ENCODE measurements around the gene PLEKHJ1.
"Not testable (repeated sequence)": the region's sequence is repeated elsewhere in the genome, so short reads cannot be mapped to it uniquely, and the experiment has no call there.

DNA sequence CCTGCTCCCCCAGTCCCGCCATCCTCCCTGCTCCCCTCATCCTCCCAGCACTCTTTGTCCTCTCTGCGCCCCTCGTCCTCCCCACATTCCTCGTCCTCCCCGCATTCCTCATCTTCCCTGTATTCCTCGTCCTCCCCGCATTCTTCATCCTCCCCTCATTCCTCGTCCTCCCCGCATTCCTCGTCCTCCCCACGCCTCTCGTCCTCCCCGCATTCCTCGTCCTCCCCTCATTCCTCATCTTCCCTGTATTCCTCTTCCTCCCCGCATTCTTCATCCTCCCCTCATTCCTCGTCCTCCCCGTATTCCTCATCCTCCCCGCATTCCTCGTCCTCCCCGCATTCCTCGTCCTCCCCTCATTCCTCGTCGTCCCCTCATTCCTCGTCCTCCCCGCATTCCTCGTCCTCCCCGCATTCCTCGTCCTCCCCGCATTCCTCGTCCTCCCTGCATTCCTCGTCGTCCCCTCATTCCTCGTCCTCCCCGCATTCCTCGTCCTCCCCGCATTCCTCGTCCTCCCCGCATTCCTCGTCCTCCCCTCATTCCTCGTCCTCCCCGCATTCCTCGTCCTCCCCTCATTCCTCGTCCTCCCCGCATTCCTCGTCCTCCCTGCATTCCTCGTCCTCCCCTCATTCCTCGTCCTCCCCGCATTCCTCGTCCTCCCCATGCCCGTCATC, 35.4 kb downstream of the PLEKHJ1 start:
- TF ChIP-seq FOXM1 (IDR thresholded peaks at IDR 0.05; ENCODE audit: borderline replicate concordance); BHLHE40 (IDR thresholded peaks at IDR 0.05; ENCODE audit: borderline replicate concordance); FOXK2 (IDR thresholded peaks at IDR 0.05); FOXA1 (IDR thresholded peaks at IDR 0.05); ZNF384 (IDR thresholded peaks at IDR 0.05); CTBP1 (IDR thresholded peaks at IDR 0.05; ENCODE audit: borderline replicate concordance); HDGF (IDR thresholded peaks at IDR 0.05; ENCODE audit: borderline replicate concordance); PKNOX1 (IDR thresholded peaks at IDR 0.05); SUZ12 (IDR thresholded peaks at IDR 0.05); L3MBTL2 (conservative IDR thresholded peaks at IDR 0.05); SP1 (IDR thresholded peaks at IDR 0.05); ELF4 (IDR thresholded peaks at IDR 0.05); NFRKB (IDR thresholded peaks at IDR 0.05): not testable (repeated sequence)
